HepG2 (cell line): ENCODE measurements around the gene CBLB. TPM values are rescaled to one million over a fixed set of nuclear protein-coding genes. Genes with fewer than 3 reads are reported as not detected.

Experiments used
- ATAC-seq: fragments of 200-7000 bp; cut with Tn5 transposase; 3 replicates; pipeline ENCODE4 v1.9.1; 2020; ENCODE audit warnings: mild to moderate bottlenecking, moderate library complexity
- BruUV-seq: library from RNA; stranded (reverse); fragments of 400-500 nt; replicated peaks from 2 replicates; lab custom pipeline; 2021; lab: Mats Ljungman, UMichigan
- CTCF ChIA-PET: fragments of 300-600 bp; formaldehyde crosslinking; extraction: SDS; loops from one replicate; lab custom pipeline; 2021; ENCODE audit warnings: low total read pairs, inconsistent platforms, low intra/inter-chr PET ratio; lab: Yijun Ruan, JAX
- POLR2A ChIA-PET: fragments of 350-600 bp; sonication (Branson Sonifier 250); formaldehyde crosslinking; loops from one replicate; lab custom pipeline; 2020; ENCODE audit warnings: antibody characterized with exemption, inconsistent platforms; lab: Yijun Ruan, JAX
- DNase-seq: peaks from one replicate; pipeline ENCODE4 v3.0.0-alpha.2; 2015; ENCODE audit warnings: low spot score
- FAIRE-seq: peaks from 3 replicates; lab custom pipeline; 2011; peaks lifted over from hg19 to GRCh38; lab: Jason Lieb, UNC
- H2AFZ ChIP-seq: one replicate; pipeline ENCODE4 v1.6.1; 2011; ENCODE audit warnings: low read length, inconsistent platforms
- H3K27ac ChIP-seq: fragments of 300-600 bp; 3 replicates; pipeline ENCODE4 v1.8.0; 2011; ENCODE audit warnings: mixed run types, mild to moderate bottlenecking, mixed read lengths, low read length, inconsistent platforms; ENCODE audit not compliant: insufficient read depth; ENCODE audit errors: extremely low read length
- H3K27me3 ChIP-seq, 2 experiments: fragments of 200-600 bp in 1 of 2; 2 replicates in 1 of 2; 3 replicates in 1 of 2; pipeline versions ENCODE4 v1.6.0 to v1.8.0; 2011; ENCODE audit warnings: low read length in 2 of 2, mild to moderate bottlenecking in 2 of 2, moderate library complexity in 2 of 2, inconsistent platforms in 1 of 2; ENCODE audit not compliant: insufficient read depth in 2 of 2, control insufficient read depth in 1 of 2
- H3K36me3 ChIP-seq, 2 experiments: fragments of 200-600 bp in 1 of 2; replicated peaks in 1 of 2; 2 replicates in 1 of 2; 3 replicates in 1 of 2; pipeline versions ENCODE4 v1.5.1 to v1.8.0; 2011; ENCODE audit warnings: low read length in 2 of 2, inconsistent platforms in 1 of 2; ENCODE audit not compliant: insufficient read depth in 2 of 2, control insufficient read depth in 1 of 2
- H3K4me1 ChIP-seq: 2 replicates; pipeline ENCODE4 v1.5.1; 2012; ENCODE audit warnings: low read length, inconsistent platforms; ENCODE audit not compliant: insufficient read depth
- H3K4me2 ChIP-seq: 2 replicates; pipeline ENCODE4 v1.6.0; 2011; ENCODE audit warnings: low read depth, low read length, inconsistent platforms
- H3K4me3 ChIP-seq, 3 experiments: fragments of 200-600 bp in 1 of 3; sonication (generic), shearing (Covaris generic) in 1 of 3; replicated peaks in 1 of 3; 2 replicates each; pipeline ENCODE4 v1.5.1; 2011 to 2016; ENCODE audit warnings: low read length in 3 of 3, inconsistent platforms in 2 of 3, low read depth in 2 of 3, mild to moderate bottlenecking in 2 of 3, control low read depth in 1 of 3, mixed read lengths in 1 of 3; ENCODE audit not compliant: insufficient read depth in 1 of 3
- H3K79me2 ChIP-seq: one replicate; pipeline ENCODE4 v1.6.1; 2011; ENCODE audit warnings: low read length, inconsistent platforms; ENCODE audit not compliant: insufficient read depth
- H3K9ac ChIP-seq: 2 replicates; pipeline ENCODE4 v1.6.0; 2011; ENCODE audit warnings: mild to moderate bottlenecking, low read depth, low read length, inconsistent platforms; ENCODE audit not compliant: insufficient read depth
- H3K9me3 ChIP-seq: 2 replicates; pipeline ENCODE4 v1.5.1; 2012; ENCODE audit warnings: mild to moderate bottlenecking, low read length
- H4K20me1 ChIP-seq: 2 replicates; pipeline ENCODE4 v1.6.0; 2011; ENCODE audit warnings: inconsistent platforms, mild to moderate bottlenecking, low read length, moderate library complexity; ENCODE audit not compliant: insufficient read depth
- ATF4 ChIP-seq, 2 experiments: fragments of 450-650 bp in 1 of 2; sonication (generic) in 1 of 2; formaldehyde crosslinking; IDR thresholded peaks; 2 replicates each; pipeline versions ENCODE4 v1.5.0 to v1.8.0; 2020 to 2022; ENCODE audit warnings: mild to moderate bottlenecking in 1 of 2, missing genetic modification reagents in 1 of 2
- CC2D1A ChIP-seq: sonication (generic); formaldehyde crosslinking; IDR thresholded peaks from 2 replicates; pipeline ENCODE4 v1.8.1; 2023; ENCODE audit warnings: mild to moderate bottlenecking, missing genetic modification reagents
- HOXD1 ChIP-seq: sonication (generic); formaldehyde crosslinking; IDR thresholded peaks from 2 replicates; pipeline ENCODE4 v1.5.0; 2020; ENCODE audit warnings: missing genetic modification reagents
- KAT8 ChIP-seq: IDR thresholded peaks from 2 replicates; pipeline ENCODE4 v1.6.1; 2016; ENCODE audit warnings: missing genetic modification reagents, missing compliant biosample characterization
- MNT ChIP-seq: fragments of 450-650 bp; IDR thresholded peaks from 2 replicates; pipeline ENCODE4 v1.6.1; 2016
- MXD4 ChIP-seq: IDR thresholded peaks from 2 replicates; pipeline ENCODE4 v1.6.1; 2016; ENCODE audit warnings: mild to moderate bottlenecking, missing biosample characterization, missing genetic modification reagents
- RFXANK ChIP-seq: IDR thresholded peaks from 2 replicates; pipeline ENCODE4 v1.6.1; 2016
- SALL2 ChIP-seq: sonication (generic); formaldehyde crosslinking; IDR thresholded peaks from 2 replicates; pipeline ENCODE4 v1.8.1; 2023; ENCODE audit warnings: mild to moderate bottlenecking, missing genetic modification reagents, inconsistent platforms
- SIX1 ChIP-seq: sonication (generic); formaldehyde crosslinking; IDR thresholded peaks from 2 replicates; pipeline ENCODE4 v1.4.0; 2020; ENCODE audit warnings: missing genetic modification reagents, borderline replicate concordance
- ZEB1 ChIP-seq: IDR thresholded peaks from 2 replicates; pipeline ENCODE4 v1.6.1; 2012; ENCODE audit warnings: mild to moderate bottlenecking, low read depth, inconsistent platforms; ENCODE audit not compliant: insufficient replicate concordance
- ZNF230 ChIP-seq: sonication (generic); formaldehyde crosslinking; IDR thresholded peaks from 2 replicates; pipeline ENCODE4 v1.4.0; 2020; ENCODE audit warnings: mild to moderate bottlenecking, missing genetic modification reagents
- ZNF280B ChIP-seq: sonication (generic); formaldehyde crosslinking; IDR thresholded peaks from 2 replicates; pipeline ENCODE4 v1.5.0; 2020; ENCODE audit warnings: missing genetic modification reagents, mild to moderate bottlenecking, borderline replicate concordance
- ZNF326 ChIP-seq: sonication (generic); formaldehyde crosslinking; IDR thresholded peaks from 2 replicates; pipeline ENCODE4 v1.4.0; 2020; ENCODE audit warnings: missing genetic modification reagents, borderline replicate concordance
- ZNF747 ChIP-seq: sonication (generic); formaldehyde crosslinking; IDR thresholded peaks from 2 replicates; pipeline ENCODE4 v1.8.1; 2023; ENCODE audit warnings: missing genetic modification reagents, mild to moderate bottlenecking, borderline replicate concordance
- ZNF749 ChIP-seq: sonication (generic); formaldehyde crosslinking; IDR thresholded peaks from 2 replicates; pipeline ENCODE4 v1.8.0; 2022; ENCODE audit warnings: mild to moderate bottlenecking, missing genetic modification reagents, moderate library complexity, borderline replicate concordance
- ZNF841 ChIP-seq: sonication (generic); formaldehyde crosslinking; IDR thresholded peaks from 2 replicates; pipeline ENCODE4 v1.8.1; 2023; ENCODE audit warnings: missing genetic modification reagents, borderline replicate concordance
- WGBS: methylation state at CpG from one replicate; pipeline ENCODE4 v1.1.6; 2017; ENCODE audit warnings: low lambda C conversion rate; 5-methylcytosine and 5-hydroxymethylcytosine counted together
- in situ Hi-C: cut with HindIII; loops from 2 replicates; pipeline ENCODE4 v1.10.0; 2017; ENCODE audit warnings: low pct_unique_long_range_greater_than_20kb; ENCODE audit not compliant: extremely low pct_ligation_motif_present
- intact Hi-C: fragments of 100-400 bp; cut with micrococcal nuclease; formaldehyde crosslinking; loops from one replicate; pipeline ENCODE4 v1.10.0; 2022; ENCODE audit not compliant: unreplicated experiment
- polyA plus RNA-seq, 8 experiments: library from polyadenylated mRNA; depleted of rRNA in 3 of 8; stranded (reverse) in 7 of 8; unstranded in 1 of 8; fragments of >200 nt; fragmentation: Illumina TruSeq in 4 of 8; extraction: Trizol in 4 of 8; gene quantifications; 2 replicates each; pipeline versions ENCODE4 v1.2.1 to v1.2.3, GENCODE V29; 2011 to 2016; ENCODE audit warnings: low read depth in 4 of 8, missing spikeins in 1 of 8, mixed read lengths in 1 of 8; ENCODE audit not compliant: insufficient read depth in 1 of 8
- total RNA-seq, 5 experiments: library from RNA; depleted of rRNA; stranded (reverse); fragments of >200 nt; fragmentation: Illumina TruSeq; extraction: Trizol; gene quantifications; 2 replicates each; pipeline ENCODE4 v1.2.3, GENCODE V29; 2016; ENCODE audit warnings: low read depth in 1 of 5

CBLB gene
- total and polyA plus RNA-seq, 2 of the 13 experiments (the other 11 are each of a cell fraction or from before 2014, with no cell fraction given) = 9.8 to 16.4 TPM

- Histone ChIP-seq H3K36me3 (peaks cover 4 to 14% of the 10 kb centered on the region in 2 experiments; a peak in 3 of 5 replicates), H3K79me2 (no peaks in the 10 kb centered on the region), H3K4me2 (no peak overlapping the region), H3K4me3 (no peak overlapping the region), H3K27me3 (no peaks in the 10 kb centered on the region), H3K27ac (no peak overlapping the region), H2AFZ (no peak overlapping the region), H3K9ac (no peak overlapping the region), H3K9me3 (no peaks in the 10 kb centered on the region), H3K4me1 (peaks cover 16% of the 10 kb centered on the region), H4K20me1 (0 out of 2 replicates have a peak, but pooled peaks cover 2% of the 10 kb centered on the region)
- ChIA-PET POLR2A (no interaction called here), CTCF (no interaction called here)
- intact Hi-C loops = loop anchor here (5.0 kb wide), 1 partner anchor 122 kb away; the partner anchor contains the start of gene CBLB
- ATAC-seq (no peak), DNase-seq (no peak), FAIRE-seq (no peak)
- BruUV-seq = no TSS peak
- in situ Hi-C loops = no loop called here
- 98% methylated on average over 3 of the region's 3 CpGs for WGBS
- TF ChIP-seq HOXD1 (CRISPR knock-in tag) (no peak), CC2D1A (CRISPR knock-in tag) (no peak), ZEB1 (no peak), KAT8 (no peak), SIX1 (CRISPR knock-in tag) (no peak), MXD4 (CRISPR knock-in tag) (no peak)
These were observed 123.8 kb downstream of the CBLB start for GRCh38 chr3:105745046-105745445.

GRCh38 chr3:105744202-105744601, 124.6 kb downstream of the CBLB start:
- no peak for DNase-seq
- no TSS peak for BruUV-seq
- Histone ChIP-seq H3K4me3 (no peak overlapping the region), H3K4me1 (peaks cover 16% of the 10 kb centered on the region), H3K27me3 (no peaks in the 10 kb centered on the region), H4K20me1 (0 out of 2 replicates have a peak, but pooled peaks cover 2% of the 10 kb centered on the region), H3K9ac (no peak overlapping the region), H3K27ac (no peak overlapping the region), H3K79me2 (no peaks in the 10 kb centered on the region), H3K4me2 (no peak overlapping the region), H3K9me3 (no peaks in the 10 kb centered on the region), H3K36me3 (peaks cover 4 to 14% of the 10 kb centered on the region in 2 experiments; a peak in 3 of 5 replicates), H2AFZ (no peak overlapping the region)
- POLR2A ChIA-PET = no interaction called here
- in situ Hi-C loops (no loop called here), intact Hi-C loops (loop anchor here (5.0 kb wide), 1 partner anchor 387 kb away; no protein-coding TSS in a partner anchor)
- FAIRE-seq = no peak
- CTCF ChIA-PET = no interaction called here
- TF ChIP-seq ZNF326 (CRISPR knock-in tag) = no peak
- no peak for TF ChIP-seq ZNF749
- TF ChIP-seq MNT = no peak
- TF ChIP-seq ZNF841 (CRISPR knock-in tag) = no peak
- no peak for TF ChIP-seq RFXANK (CRISPR knock-in tag)
- no peak for TF ChIP-seq ZNF280B (CRISPR knock-in tag)
- TF ChIP-seq ATF4 (CRISPR knock-in tag; IDR thresholded peaks at IDR 0.05) = no peak
- TF ChIP-seq SALL2 (CRISPR knock-in tag) = no peak
- no peak for TF ChIP-seq ZNF747 (CRISPR knock-in tag)
- no peak for TF ChIP-seq ZNF230 (CRISPR knock-in tag)
- WGBS = 100% methylated on average over 1 of the region's 1 CpG
- ATAC-seq = no peak
